Right hindlimb (tissue), 1 donor: ENCODE data around the gene HRH1.
A peak's percentile ranks its signal among the peaks of the same experiment; 100 is the strongest.
"Not testable (repeated sequence)": the region's sequence is repeated elsewhere in the genome, so short reads cannot be mapped to it uniquely, and the experiment has no call there.

ENCODE experiments used
- DNase-seq: peaks from one replicate; pipeline ENCODE4 v3.0.0-alpha.2; 2018

Gene HRH1

GRCh38 chr3:11245827-11246662, 91.8 kb downstream of the HRH1 start:
- no peak for DNase-seq

DNA sequence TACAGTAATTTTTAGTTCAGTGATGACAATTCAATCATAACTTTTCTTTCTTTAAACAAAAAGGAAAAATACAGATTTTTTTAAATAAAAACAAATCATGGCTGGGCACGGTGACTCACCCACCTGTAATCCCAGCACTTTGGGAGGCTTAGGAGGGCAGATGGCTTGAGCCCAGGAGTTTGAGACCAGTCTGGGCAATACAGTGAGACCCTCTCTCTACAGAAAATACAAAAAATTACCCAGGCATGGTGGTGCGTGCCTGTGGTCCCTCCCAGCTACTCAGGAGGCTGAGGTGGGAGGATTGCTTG, 92.3 kb downstream of the HRH1 start:
- no peak for DNase-seq

GRCh38 chr3:11247362-11247761, 93.1 kb downstream of the HRH1 start:
- DNase-seq, result no peak

DNA sequence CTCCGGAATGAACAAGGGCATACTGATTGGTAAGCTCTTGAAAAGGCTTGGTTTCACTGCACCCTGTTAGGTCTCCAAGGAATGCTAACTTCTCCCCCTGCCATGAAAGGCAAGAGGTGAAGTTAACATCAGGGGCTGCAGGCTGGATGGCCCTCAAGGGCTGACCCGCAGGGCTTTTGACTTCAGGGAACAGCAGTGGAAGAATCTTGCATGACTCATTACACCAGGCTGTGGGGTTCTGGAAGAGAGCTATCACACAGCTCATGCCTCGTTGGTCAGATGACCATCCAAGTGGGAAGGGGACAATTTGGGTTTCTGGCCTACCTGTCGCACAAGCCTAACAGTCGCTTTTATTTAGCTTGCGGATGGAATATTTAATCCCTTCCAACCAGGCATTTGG, 94.3 kb downstream of the HRH1 start:
- DNase-seq, result no peak

- no peak for DNase-seq
Measured at GRCh38 chr3:11250902-11251806, 96.9 kb downstream of the HRH1 start.

DNA sequence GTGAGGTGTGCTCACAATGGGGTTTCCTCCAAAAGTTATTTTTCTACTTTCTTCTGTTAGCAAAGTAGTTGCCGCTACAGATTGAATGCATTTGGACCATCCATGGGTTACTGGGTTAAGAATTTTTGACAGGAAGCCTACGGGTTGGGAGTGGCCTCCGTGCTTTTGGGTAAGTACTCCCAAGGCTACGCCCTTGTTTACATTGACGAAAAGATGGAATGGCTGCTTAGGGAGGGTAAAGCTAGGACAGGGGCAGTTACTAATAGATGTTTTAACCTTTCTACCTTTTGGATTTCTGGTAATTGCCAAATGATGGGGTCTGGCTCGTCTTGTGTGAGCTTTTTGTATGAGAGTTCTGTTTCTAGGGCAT, 97.5 kb downstream of the HRH1 start:
- DNase-seq, result no peak

GRCh38 chr3:11254876-11255275, 100.6 kb downstream of the HRH1 start:
- no peak for DNase-seq

- DNase-seq, result not testable (repeated sequence)
Measured at GRCh38 chr3:11255537-11255936, 101.2 kb downstream of the HRH1 start.

GRCh38 chr3:11258958-11259357, 104.7 kb downstream of the HRH1 start:
- no peak for DNase-seq

GRCh38 chr3:11260460-11260859, 106.2 kb downstream of the HRH1 start:
- DNase-seq, result no peak

DNA sequence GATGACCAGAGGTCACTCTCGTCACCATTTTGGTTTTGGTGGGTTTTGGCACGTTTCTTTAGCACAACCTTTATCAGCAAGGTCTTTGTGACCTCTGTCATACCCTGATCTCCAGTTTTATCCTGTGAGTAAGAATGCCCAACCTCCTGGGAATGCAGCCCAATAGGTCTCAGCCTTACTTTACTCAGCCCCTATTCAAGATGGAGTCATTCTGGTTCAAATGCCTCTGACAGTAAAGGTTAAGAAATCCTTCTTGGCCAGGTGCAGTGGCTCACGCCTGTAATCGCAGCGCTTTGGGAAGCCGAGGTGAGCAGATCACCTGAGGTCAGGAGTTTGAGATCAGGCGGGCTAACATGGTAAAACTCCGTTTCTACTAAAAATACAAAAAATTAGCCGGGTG, 114.7 kb downstream of the HRH1 start:
- no peak for DNase-seq

DNA sequence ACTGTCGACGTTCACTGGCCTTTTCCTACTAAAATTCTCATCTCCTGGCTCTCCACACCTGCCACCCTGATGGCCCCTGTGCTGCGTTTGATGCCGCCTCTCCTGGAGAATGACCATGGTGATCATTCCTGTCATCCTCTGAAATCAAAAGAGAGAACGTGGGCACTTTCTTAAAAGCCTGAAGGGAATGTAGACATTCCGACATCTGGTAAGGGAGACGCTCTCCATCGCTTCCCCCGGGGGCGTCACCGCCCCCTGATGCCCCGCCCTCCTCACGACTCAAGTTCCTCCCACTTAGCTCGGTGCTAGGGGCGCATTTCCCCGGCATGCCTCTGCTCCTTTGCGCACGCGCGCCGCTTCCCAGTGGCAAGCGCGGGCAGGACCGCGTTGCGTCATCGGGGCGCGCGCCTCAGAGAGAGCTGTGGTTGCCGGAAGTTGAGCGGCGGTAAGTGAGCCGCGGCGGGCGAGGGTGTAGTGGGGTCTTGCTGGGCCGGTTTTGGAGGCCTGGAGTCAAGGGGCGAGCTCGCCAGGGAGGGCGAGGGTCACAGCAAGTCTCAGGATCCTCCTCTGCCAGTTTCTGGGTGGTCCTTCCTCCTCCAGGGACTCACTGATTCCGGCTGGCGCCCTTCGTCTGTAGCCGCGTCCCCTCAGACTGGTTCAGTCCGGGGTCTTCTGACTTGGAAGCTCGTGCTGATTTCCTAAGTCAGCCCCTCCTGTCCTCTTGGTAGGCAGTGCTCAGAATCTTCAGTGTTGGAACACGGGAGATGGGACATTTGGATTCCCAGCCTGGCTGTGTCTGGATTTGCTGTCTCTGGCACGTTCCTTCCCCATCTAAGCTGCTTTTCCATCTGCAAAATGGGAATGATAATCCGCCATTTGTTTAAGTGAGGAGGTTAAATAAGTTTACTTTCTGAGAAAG, 118.0 kb downstream of the HRH1 start, which contains the start of gene ATG7:
Gene ATG7 (plus strand): TSS at position 412 of the 919 bp plus-strand sequence. CDS start 26,299 bp downstream, outside the sequence.
- DNase-seq, result peak; percentile 98

DNA sequence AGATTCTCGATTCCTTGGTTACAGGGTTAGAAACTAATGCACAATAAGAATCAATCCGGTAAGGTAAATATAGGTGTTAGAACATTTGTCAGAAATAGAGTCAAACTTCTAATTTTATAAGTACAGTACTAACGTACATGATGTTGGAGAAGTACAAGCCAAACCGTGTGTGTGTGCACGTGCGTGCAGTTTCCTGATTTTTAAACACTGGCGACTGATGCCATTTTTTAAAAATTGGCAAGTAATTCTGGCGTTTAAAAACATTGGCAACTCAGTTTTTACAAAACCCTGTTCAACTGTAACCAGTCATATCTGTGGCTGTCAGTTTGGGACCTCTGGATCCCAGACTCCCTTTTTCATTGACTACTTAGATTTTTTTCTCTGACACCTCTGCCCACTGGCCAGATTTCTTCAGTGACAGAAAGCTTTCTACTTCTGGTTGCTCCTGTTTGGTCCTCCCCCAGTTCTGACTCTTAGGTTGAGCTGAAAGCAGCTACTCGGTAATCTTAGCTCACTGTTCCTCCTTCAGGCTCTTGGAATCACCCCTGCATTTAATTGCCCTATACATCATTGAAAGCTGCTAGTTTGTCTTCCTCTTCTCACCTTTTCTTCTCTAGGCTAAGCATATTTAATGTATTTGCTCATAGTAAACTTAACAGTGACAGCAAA, 118.7 kb downstream of the HRH1 start:
- no peak for DNase-seq

GRCh38 chr3:11273891-11274291, 119.6 kb downstream of the HRH1 start:
- no peak for DNase-seq

DNA sequence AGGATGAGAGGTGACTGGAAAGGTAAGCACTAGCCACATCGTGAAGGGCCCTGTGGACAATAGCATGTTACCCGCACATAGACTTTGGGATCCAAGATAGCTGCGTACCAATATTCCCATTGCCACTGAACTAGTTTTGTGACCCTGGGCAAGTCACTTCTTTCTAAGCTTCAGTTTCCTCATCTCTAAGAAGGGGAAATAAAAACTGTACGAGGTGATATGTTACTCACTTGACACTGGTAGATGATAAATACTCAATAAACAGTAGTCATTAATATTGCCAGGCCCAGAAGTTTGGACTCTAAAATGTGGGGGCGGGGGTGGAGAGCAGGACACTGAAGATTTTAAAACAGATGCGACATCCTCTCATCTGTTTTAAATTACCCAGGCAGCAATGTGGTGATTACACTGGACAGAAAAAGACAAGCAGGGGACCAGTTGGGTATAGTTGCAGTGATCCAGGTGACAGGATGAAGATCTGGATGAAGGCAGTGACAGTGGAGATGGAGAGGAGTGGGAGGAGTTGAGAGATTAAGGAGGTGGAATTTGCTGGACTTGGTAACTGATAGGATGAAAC, 120.4 kb downstream of the HRH1 start:
- no peak for DNase-seq

GRCh38 chr3:11275926-11276325, 121.6 kb downstream of the HRH1 start:
- DNase-seq, result no peak

- DNase-seq, result no peak
Measured at GRCh38 chr3:11276901-11277300, 122.6 kb downstream of the HRH1 start.

- DNase-seq, result peak; percentile 85
Measured at GRCh38 chr3:11282250-11283138, 128.2 kb downstream of the HRH1 start.

- no peak for DNase-seq
Measured at GRCh38 chr3:11283139-11283475, 128.8 kb downstream of the HRH1 start.

DNA sequence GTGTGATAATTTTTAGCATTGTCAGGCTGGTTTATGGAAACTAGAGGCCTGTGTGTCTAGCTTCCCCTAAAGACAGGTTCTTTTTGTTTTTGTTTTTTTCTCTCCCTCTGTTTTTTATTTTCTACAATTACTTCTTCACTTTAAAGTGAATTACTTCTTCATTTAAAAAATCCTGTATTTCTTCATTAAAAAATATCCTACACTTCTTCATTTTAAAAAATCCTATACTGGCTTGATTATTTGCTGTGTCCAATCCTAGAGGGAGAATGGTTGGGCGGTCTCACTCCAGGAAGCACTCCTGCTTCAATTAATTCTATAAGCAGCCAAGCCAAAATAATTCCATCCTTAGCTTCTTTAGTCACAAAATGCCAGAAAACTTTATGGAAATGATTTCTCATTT, 129.7 kb downstream of the HRH1 start:
- DNase-seq, result no peak

GRCh38 chr3:11285471-11285870, 131.2 kb downstream of the HRH1 start:
- DNase-seq, result no peak
